Umbilical cord (tissue), 2 donors: ENCODE data around the gene IRF8. TPM values are rescaled to one million over a fixed set of nuclear protein-coding genes. Genes with fewer than 3 reads are reported as not detected.
"Not testable (repeated sequence)": the region's sequence is repeated elsewhere in the genome, so short reads cannot be mapped to it uniquely, and the experiment has no call there.

Experiments
- DNase-seq: peaks from one replicate; pipeline ENCODE4 v3.0.0-alpha.2; 2015; ENCODE audit warnings: low spot score
- total RNA-seq: library from RNA; depleted of rRNA; stranded (reverse); fragments of >200 nt; gene quantifications from one replicate; pipeline ENCODE4 v1.2.3, GENCODE V29; 2014; ENCODE audit warnings: low replicate concordance; ENCODE audit not compliant: insufficient read depth

The IRF8 gene
- total RNA-seq, 1 donor from 2014 or later, result 19.5 TPM

DNA sequence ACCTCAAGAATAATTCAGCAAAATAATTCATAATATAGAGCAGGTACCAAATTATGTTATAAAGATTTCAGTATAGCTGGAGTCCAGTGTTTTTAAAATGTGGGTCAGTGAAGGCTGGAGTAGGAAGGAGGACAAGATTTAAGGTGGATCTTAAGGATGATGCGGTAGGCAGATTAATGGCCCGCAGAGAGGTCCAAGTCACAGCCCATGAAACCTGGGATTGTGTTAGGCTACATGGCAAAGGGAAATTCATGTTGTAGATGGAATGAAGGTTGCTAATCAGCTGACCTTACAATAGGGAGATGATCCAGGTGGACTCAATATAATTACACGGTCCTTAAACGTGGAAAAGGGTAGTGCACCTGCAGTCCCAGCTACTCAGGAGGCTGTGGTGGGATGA lies 6.2 kb upstream of the IRF8 start:
- no peak for DNase-seq

DNA sequence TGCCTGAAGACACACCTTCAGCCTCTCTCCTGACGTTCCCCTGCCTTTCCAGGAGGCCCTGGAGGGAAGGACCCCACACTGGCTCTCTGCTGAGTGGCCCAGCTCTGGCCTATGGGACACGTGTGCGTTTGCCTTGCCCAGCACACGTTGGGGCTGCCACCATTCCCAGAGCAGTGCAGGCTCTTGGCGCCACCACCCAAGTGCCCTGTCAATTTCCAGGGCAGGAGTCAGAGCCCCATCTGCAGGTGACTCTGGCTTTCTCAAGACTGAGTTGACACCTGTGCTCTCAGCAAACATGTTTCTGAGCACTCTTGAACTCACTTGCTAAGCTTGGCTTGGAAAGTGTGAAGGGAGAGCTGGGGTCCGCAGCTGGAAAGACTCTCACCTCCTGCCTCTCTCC lies 4.7 kb upstream of the IRF8 start:
- no peak for DNase-seq

DNA sequence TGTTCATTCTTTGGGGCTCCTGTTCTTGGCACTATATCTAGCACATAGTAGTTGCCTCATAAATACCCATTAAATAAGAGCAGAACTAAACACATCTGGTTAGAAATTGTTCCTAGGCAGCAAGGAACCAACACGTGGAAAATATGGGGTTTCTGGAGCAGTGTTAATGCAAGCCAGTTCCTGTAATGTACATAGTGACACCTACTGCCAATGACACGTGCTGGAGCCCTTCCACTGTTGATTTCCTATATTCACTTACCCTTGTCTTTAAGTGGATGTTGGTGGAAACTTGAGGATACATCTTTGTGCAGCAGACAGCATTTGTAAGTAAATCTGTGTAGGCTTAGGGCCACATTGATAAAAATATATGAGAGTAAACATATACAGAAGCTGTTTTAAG lies 1.6 kb upstream of the IRF8 start:
- no peak for DNase-seq

DNA sequence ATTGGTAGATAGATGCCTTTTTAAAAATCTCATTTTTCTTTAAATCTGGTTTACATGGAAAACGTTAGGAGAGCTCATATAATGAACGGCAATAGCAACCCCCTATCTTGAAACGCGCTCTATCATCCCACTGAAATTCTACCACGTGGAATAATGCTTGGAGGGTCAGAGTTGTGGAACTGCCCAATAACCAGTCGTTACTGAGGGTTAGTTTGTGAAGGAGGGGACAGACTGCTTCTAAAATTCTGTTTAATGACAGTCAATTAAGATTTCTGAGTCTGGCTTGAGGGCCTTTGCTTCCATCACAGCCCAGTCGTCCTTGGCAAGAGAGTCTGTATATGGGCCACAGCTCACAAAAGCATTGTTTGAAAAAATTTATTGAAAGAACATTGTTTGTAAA lies 482 bp downstream of the IRF8 start:
- no peak for DNase-seq

DNA sequence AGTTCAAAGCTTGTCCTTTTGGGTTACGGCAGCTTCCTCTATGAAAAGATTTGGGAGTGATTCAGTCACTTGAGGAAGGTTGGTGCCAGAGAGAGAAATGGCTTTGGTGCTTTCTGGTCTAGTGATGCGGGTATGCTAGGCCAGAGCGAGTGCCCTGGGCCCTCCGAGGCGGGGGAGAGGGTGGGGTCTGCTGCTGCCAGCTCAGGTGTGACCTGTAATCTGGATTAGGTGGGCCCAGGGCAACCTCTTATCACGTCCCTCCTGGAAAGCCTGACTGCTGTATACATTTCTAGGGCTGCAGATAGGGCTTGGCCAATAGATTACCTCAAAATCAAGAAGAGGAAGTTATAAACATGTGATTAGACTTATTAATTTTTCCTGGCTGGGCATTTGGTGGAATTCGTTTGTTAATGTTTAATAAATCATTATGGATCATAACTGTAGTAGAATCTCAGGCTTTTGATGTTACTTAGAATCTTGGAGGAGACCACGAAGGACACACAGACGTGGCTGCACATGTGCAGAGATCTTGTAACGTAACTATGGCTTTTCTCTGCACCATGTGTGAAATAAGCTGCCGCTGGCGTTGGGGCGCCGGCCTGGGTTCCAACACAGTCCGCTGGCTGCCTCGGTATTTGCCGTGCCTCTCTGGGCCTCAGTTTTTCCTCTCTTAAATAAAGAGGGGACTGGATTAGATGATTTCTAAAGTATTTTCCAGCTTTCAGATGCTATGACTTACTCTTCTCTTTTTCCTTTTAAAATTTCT lies 1.2 kb downstream of the IRF8 start:
- no peak for DNase-seq

DNA sequence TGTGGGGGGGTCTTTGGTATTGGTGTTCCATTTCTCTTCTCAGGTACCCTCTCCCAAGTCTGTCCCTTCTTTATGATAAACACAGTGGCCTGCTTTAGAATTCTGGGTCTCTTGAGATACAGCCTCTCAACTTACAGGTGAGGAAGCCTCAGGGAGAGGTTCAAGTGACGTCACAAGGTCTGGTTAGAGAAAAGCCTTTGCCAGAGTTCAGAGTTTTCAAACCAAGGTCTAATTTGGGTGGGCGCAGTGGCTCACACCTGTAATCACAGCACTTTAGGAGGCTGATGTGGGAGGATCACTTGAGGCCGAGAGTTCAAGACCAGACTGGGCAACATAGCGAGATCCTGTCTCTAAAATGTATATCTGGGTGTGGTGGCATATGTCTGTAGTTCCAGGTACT lies 2.1 kb downstream of the IRF8 start:
- DNase-seq, result no peak

DNA sequence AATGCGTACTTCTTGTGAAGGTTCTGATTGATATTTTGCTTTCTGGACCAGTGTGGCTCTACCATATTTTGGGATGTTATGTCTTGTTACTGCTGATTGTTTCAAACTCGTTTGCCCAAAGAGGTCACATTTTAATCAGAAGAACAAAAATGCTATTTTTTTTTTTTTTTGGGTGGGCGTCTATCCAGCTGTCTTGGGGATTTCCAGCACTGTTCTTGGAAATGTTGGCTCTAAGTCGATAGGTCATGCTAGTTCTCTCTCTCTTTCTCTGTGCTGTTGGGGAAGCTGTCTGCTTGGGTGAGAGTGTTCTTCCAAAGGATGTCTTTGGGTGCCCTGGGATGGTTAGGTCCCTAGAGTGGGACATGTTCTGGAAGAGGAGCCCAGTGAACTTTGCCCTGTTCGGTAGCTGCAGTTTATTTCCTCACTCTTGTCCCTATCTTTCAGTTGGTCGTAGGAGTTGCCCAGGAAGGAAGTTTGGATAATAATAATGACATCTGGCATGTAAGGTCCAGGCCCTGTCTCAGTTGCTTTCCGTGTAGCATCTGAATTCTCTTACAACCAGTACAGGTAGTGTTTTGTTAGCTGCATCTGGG lies 2.9 kb downstream of the IRF8 start:
- no peak for DNase-seq

DNA sequence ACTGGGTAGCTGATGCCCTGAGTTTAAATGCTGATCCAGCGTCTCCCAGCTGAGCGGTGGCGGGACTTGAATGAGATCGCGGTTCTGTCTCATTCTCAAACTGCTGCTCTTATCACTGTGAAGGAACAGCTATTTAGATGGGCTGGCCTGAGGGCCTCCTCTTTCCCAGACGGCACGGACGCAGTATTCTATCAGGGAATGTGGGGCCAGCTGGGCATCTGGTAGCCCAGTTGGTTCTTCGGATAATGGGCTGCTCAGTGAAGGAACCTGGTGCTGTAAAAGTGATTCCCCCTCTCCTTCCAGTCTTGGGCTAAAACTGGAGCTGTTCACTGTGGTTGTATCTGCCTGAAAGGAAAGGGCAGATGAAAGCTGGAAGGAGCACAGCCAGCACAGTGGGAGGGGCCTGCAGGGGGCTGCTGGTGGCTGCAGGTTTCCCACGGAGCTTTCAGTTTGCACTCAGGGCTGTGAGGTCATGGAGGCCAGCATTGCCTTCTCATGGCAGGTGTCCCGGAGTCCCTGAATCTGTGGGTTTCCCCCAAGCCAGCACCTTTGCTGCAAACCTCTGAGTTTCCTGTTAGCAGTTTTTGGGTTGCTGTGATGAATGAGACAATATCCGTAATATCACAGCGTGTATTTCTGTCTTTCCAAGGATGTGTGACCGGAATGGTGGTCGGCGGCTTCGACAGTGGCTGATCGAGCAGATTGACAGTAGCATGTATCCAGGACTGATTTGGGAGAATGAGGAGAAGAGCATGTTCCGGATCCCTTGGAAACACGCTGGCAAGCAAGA lies 3.6 kb downstream of the IRF8 start:
- DNase-seq, result no peak

DNA sequence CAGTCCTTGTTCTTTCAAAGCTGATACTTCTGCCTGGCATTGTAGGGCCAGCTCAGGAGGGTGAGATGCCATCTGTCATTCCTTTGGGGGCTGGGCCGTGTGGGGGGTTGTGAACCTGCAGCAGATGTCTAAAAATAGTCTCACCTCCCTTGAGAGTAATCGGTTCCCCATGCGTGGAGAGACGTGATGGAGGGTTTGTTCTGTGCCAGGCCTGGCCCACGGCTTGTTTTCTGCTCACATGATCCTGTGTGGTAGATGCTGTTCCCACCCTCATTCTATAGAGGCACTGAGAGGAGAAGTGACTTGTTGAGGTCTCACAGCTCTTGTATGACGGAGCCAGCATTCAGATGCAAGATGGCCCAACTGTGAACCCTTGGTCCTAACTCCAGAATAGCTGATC lies 4.6 kb downstream of the IRF8 start:
- no peak for DNase-seq

DNA sequence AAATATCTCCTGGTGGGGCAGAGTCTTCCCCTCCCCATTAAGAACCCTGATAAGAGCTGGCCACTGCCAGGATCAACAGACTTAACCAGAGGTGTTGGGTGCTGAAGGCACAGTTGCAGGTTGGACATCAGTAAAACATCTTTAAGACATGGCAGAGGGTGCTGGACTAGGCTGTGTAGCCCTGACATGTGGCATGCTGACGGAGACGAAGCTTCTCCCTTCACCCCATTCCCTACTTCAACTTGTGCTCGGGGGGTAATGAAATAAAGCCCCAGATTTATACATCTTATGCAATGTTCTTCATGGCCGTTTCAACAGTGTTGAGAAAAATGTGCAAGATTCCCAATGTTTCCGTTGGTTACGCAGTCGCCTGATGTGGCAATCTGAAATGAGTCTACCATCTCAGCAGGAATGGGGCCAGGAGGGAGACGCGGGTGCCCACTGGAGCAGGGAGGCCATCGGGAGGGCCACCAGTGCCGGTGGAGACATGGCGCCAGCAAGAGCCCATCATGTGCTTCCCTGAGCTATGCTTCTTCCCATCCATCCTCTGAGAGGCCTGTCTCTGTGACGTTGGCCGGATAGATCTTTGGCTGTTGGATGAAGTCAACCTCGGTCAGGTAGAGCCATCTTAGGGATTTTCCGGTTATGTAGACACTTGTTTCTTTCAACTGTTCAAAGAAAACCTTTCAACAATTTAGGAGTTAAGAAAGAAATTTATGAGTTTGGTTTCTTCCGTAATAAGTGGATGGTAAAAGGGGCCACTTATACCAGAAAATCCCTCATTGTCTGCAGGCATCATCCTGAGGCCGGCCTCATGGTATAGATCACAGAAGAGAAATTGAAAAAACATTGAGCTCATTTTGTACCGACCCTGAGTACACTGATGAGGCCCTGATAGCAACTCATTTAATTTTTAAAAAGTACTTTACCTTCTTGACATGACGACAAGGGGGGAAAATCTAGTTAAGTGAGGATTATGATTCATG lies 6.4 kb downstream of the IRF8 start:
- DNase-seq, result no peak

DNA sequence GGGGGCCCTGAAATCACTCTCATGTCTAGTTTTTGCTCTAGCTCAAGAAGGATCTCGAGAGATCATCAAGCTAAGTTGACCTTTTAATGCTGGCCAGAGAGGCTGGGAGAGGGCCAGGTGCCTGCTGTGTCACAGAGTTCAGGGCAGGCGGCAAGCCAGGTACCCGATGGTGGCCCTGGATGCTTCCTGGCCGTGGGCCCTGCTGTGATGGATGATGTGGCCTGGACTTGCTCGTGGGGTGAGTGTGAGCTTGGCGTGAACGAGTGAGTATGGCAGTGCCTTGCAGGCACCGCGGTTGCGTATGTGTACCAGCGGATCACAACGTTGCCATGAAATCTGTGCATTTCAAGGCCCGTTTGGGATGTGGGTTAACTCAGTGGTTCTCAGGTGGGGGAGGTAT lies 7.4 kb downstream of the IRF8 start:
- no peak for DNase-seq

DNA sequence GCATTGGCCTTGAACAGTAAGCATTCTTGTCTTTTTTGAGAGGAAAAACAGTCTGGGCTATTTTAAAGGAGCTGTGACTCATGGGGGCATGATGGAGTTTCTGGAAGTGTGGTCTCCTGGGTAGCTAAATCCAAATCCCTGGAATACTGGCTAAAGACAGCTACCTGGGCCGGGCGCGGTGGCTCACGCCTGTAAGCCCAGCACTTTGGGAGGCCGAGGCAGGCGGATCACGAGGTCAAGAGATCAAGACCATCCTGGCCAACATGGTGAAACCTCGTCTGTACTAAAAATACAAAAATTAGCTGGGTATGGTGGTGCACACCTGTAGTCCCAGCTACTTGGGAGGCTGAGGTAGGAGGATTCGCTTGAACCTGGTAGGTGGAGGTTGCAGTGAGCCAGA lies 8.3 kb downstream of the IRF8 start:
- not testable (repeated sequence) for DNase-seq

DNA sequence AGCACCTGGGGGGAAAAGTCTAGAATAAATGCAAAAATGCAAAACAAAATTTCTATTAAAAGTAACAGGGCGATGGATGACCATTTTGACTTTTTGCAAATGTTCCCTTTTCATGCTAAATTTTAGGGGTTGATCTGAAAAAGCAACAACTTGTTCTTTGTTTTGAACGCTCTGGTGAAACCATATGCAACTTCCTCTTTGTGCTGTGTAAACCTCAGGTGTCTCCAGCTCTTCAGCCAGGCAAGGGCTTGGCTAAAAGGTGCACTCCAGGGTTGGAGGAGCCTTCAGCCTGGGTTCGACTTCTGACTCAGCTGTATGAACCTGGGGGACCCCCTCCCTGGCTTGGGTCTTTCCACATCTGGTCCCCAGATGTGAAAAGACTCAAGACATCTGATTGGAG lies 9.5 kb downstream of the IRF8 start:
- no peak for DNase-seq

DNA sequence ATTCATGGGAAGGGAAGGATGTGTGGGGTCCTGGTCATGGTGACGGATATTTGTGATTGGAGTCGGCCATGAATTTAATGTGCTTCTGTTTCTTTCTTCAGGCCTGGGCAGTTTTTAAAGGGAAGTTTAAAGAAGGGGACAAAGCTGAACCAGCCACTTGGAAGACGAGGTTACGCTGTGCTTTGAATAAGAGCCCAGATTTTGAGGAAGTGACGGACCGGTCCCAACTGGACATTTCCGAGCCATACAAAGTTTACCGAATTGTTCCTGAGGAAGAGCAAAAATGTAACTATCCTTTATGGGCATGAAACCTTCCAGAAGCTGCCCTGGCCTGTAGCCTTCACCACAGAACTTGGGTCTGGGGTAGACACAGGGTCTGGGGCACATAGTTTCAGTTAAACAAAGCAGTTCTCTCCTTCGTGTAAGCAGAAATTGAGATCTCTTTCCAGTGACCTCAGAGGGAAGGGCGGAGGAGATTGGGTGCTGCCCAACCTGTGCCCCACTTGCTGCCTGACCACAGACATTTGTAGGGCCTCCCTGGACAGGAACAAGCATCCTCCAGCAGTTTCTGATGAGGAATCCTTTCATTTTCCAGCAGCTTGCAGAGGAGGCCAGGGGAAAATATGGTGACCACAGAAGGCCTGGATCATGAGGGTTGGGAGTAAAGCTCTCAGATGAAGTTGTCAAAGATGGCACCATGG lies 10.1 kb downstream of the IRF8 start:
- DNase-seq, result peak; percentile 22

DNA sequence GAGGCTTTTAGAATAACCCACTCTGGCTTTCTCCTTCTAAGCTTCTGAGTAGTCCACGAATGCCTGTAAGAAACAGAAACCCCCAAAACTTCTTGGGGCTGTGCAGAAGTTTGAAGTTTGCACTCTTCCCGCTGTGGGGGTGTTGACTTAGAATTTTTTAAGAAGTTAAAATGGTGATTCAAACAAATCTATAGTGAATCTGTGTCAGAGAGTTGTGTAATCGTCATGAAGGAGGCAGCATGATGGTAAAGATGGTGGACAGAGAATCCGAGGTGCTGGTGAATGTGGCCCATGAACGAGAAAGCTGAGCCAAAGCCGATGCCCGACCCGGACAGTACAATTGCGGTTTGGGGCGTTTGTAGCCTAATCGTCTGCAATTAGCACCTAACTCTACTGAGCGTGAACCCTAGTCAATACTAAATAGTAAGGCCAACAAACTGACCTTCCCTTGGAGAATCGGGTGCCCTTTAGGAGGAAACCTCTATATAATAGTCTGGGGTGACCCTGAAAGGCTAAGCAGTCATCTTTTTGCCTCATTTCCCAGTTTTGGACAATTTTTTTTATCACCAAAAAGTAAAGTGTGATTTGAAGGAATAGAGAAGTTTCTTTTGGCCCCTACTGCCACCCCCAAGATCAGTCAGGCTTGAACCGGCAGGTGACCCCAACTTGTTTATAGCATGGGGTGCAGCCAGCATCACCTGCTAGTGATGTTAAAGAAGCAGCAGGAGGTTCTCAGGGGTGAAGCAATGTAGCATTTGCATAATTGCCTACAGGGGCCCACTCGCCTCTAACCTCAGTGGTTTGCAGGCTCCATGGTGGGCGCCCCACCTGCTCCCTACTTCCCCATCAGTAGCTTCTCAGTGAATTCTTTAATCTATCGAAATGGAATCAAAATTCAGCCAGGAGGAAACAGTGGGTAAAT lies 11.2 kb downstream of the IRF8 start:
- no peak for DNase-seq

DNA sequence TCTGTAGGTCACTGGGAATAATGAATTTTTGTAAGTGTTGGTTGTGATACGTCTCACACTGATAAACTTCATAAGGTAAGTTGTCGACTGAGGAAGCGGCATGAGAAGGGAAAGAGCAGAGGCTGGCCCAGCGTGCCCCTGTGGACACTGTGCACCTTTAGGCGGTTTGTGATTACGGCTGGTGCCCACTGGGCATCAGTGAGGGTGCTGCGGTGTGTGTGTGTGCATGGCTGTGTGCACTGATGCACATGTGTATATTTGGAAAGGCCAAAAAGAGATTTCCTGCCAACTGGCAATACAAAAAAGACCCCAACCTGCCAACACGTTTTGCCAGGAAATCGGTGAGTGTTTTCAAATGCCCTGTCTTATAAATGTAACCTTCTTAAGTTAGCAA lies 11.9 kb downstream of the IRF8 start:
- DNase-seq, result no peak

DNA sequence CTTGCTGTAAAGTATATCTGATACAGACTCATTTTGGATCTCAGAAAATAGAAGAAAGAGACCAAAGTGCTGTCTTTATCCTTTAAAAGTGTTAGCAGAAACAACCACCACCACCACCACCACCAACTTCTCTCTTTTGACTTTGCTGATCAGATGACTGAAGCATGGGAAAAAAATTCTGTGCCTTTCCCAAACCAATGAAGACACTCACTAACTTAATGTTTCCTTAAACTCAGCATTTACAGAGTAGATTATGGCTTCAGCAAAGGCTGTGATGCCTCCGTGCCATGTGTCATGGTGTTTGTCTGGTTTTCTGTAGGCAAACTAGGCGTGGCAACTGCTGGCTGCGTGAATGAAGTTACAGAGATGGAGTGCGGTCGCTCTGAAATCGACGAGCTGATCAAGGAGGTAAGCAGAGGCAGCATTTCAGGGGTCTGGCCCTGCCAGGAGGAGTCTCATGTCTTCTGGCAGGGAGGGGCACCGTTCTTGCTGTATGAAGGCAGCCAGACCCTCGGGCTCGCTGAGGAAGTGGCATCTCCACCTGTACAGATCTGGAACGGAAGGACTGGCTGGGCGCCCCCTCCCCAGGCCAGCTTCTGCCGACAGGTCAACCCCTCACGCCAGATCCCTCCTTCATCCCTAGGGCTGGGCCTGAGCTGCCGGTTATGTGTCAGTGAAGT lies 12.4 kb downstream of the IRF8 start:
- no peak for DNase-seq

DNA sequence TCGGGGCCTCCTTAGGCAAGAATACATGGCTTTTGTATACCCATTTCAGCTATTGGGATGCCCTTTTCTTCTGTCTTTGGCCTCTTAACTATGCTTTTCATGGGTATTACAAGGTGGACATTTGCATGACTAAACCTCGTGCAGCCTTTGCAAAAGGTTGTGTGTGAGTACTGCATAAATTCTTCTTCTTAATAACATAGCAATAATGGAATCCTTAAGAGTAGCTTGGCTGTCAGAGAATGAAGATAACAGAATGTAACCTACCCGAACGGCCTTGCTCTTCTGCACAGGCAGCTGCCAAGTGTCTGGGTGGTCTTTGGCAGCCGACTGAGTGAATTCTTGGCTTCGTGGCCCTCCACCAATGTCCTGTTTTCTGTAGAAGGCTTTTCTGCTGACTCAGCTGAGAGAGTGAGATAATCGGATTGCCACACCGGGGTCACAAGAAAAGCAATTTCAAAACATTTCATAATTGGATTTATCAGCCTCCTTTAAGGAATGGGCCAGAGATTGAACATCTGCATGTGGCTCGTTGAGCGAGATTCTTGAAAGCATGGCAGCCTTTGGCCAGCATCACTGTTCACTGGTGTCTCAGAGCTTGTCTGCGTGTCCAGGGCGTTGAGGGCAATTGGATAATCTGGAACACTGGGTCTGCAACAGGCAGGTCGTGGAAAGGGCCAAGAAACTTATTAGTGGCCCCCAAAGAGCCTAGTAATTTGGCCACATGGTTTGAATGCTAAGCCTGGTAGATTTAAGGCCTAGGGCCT lies 13.4 kb downstream of the IRF8 start:
- DNase-seq, result peak; percentile 91
